Ammon's horn (tissue), 1 donor: ENCODE measurements around the gene OR5AN1.
"Not testable (repeated sequence)": the region's sequence is repeated elsewhere in the genome, so short reads cannot be mapped to it uniquely, and the experiment has no call there.

ENCODE experiments used
- DNase-seq: peaks from one replicate; pipeline ENCODE4 v3.0.0-alpha.2; 2016; ENCODE audit warnings: low spot score

OR5AN1 gene, protein sequence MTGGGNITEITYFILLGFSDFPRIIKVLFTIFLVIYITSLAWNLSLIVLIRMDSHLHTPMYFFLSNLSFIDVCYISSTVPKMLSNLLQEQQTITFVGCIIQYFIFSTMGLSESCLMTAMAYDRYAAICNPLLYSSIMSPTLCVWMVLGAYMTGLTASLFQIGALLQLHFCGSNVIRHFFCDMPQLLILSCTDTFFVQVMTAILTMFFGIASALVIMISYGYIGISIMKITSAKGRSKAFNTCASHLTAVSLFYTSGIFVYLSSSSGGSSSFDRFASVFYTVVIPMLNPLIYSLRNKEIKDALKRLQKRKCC

DNA sequence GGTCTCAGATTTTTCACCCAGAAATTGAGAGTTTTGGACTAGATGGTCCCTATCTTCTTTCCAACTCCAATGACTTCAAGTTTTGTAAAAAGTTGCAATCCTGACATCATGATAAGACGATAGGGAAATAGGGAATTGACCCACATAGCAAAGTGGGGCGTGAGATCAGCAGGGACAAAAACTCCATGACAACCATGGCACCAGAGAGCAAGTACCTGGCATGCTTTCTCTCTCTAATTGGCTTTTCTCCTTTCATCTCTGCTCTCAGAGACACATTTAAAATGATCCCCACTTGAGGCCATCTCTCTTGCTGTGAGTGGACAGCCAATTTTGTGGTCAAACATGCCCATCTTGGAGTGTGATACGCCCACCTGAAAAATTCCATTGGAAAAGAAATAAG, at the start of gene OR5AN1:
TSS of gene OR5AN1 (plus strand) at position 301 of the 400 bp plus-strand sequence. CDS start 5,564 bp downstream, outside the sequence.
- no peak for DNase-seq

DNA sequence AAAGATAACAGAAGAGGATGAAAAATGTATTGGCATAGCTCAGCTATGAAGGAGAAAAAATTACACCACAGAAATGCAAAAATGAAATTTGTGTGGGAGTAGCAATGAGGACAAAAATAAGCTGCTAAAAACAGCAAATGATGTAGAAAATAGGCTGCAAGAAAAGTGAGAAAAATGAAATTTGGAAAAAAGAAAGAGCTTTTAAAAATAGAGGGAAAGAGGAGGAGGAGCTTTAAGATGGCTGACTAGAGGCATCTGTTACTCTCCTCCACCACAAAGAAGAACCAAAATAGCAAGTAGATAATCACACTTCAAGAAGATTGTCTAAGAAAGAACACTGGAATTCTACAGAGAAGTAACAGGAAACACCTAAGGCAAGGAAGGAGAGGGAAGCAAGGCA, 23.7 kb upstream of the OR5AN1 start:
- no peak for DNase-seq

DNA sequence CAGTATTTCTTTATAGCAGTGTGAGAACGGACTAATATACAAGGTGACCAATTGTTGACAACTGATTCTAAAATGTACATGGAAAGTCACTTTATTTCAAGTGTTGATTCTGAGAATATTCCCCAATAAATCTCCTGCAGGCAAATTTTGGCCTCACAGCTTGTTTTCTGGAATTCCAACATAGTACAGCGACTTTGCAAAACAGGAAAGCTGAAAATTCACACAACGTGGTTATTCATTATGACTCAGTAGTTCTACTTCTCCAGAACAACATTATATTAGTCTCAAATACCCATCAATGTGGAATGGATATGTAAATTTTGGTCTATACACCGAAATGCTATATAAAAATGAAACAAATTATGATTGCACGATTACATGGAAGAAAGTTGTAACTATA, 22.5 kb upstream of the OR5AN1 start:
- no peak for DNase-seq

DNA sequence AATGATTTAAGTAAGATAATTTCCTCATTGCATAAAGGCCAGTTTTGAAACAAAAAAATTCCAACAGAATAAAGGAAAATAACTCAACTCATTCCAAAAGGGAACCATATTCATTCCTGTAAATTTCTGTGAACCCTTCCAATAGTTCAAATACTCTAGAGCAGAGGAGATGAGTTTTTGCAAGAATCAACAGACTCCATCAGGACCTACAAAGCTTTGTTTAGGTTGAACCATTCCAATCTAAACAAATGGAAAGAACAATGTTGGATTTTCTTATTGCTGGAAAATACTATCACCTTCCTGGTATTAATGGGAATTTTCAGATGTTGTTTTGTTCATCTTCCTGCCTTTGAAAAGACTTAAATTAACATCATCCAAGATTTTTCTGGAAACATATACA, 21.8 kb upstream of the OR5AN1 start:
- DNase-seq, result no peak

DNA sequence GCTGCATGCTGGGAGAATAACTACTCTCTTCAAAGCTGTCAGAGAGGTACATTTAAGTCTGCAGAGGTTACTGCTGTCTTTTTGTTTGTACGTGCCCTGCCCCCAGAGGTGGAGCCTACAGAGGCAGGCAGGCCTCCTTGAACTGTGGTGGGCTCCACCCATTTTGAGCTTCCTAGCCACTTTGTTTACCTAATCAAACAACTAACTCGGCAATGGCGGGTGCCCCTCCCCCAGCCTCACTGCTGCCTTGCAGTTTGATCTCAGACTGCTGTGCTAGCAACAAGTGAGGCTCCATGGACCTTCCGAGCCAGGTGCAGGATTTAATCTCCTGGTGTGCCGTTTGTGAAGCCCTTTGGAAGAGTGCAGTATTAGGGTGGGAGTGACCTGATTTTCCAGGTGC, 9.0 kb upstream of the OR5AN1 start:
- DNase-seq, result not testable (repeated sequence)

DNA sequence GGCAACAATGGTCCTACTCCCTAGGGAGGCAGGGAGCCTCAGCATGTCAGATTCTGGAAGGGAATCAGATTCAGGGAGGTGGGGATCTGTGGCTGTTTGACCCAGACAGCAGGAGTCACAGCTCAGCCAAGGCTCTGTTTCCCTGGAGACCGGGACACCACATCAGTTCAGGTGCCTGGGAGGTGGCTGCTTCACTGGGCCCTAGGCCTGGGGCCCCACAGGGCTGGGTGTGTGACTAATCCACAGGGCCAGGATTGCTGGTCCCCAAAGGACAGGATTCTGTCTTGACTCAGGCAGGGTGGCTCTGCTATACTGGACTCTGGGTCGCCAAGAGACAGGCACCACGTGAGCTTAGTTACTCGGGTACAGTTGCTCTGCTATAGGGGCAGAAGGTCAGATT, 3.5 kb upstream of the OR5AN1 start:
- DNase-seq, result no peak

DNA sequence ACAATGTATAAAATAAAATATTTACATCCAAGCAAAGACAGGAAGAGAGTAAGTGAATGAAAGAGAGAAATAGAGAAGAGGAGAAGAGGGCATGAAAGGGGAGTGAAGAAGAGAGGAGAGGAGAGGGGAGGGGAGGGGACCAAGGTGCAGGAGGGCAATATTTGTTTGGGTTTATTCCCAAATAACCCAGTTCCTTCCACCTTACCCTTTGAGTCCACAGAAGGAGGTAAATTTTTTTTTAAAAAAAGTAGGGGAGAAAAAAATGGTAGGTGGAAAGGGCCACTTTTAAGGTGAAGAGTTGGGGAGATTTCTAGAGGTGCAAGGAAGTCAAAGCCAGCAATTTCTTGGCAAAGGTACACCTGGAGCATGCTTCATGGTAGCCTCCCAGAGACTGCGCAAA, 2.1 kb upstream of the OR5AN1 start:
- DNase-seq, result no peak

DNA sequence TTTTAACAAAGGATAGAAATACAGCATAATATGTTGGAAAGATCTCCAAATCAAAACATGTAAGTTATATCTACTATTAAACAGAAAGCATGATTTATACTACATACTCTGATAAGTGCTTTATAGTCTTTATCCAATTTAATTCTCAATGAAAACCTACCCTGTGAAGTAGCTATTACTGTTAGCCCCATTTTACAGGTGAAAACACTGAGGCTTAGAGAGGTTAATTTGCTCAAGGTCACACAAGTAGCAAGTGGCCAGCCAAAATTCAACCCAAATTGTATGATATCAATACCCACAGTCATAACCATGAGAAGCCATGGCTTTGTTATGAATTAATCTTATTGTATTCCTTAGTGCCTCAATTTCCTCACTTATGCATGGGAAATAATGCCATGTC, 675 bp upstream of the OR5AN1 start:
- DNase-seq, result no peak

DNA sequence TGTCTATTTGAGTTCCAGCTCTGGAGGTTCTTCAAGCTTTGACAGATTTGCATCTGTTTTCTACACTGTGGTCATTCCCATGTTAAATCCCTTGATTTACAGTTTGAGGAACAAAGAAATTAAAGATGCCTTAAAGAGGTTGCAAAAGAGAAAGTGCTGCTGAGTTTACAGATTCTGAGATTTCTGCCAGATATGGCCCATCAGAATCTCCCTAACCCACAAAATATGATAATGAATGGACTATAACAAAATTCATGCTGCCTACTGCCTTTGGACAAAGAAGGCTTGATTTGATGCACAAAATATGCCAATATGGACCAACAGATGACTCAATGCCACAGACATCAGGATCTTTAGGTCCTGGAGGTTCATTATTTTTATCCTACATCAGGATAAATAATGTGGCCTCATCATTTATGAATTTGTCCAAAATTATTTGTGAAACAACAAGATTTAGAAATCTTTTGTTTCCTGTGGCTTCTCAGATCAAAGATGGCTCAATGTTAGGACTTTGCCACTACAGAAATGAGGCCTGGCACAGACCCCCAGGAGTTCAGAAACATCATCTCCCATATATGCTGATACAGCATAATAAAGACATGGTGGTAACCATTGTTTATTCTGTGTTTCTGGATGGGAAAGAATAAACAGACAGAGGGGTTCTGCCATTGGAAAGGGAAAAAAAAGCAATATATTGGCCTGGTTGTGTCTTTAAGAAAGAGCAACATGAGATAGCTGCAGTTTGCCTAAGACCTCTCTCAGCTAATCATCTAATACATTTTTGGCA, 6.7 kb downstream of the OR5AN1 start:
- DNase-seq, result no peak

DNA sequence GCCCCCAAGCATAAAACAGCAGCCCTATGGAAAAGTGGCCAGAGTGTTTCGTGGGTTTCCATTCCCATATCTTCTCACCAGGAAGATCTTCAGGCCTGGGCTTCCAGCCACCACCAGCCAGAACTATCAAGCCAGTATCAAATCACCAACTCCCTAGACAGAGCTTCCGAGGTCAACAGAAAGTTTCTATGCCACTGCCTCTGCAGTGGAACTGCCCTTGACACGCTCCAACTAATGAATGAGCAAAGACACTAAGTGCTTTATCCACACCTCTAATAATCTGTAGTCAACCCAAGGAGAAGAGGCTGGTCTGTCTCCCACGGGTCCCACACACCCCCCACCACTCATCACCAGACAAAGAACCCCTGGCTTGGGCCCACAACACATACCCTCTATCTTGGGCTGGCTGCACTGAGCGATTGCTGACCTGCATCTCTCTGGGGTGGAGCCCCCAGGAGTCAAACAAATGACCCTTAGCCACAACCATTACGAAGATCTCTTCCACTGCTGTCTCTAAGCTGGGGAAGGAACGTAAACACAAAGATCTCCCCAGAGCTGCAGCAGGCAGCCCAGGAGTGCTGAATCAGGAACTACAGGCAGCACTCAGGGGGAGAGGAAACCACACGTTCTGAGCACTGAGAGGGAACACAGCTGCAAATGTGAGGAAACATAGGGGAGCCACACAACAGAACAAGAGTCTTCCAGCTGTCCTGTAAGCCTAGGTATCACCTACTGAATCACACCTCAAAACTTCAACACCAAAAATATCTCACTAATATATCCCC, 9.7 kb downstream of the OR5AN1 start:
- DNase-seq, result peak; percentile 55

DNA sequence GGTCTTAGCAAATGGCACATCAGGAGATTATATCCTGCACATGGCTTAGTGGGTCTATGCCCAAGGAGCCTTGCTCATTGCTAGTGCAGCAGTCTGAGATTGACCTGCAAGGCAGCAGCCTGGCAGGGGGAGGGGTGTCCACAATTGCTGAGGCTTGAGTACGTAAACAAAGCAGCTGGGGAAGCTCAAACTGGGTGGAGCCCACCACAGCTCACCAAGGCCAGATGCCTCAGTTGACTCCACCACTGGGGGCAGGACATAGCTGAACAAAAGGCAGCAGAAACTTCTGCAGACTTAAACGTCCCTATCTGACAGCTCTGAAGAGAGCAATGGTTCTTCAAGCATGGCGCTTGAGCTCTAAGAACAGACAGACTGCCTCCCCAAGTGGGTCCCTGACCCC, 13.6 kb downstream of the OR5AN1 start:
- DNase-seq, result not testable (repeated sequence)

DNA sequence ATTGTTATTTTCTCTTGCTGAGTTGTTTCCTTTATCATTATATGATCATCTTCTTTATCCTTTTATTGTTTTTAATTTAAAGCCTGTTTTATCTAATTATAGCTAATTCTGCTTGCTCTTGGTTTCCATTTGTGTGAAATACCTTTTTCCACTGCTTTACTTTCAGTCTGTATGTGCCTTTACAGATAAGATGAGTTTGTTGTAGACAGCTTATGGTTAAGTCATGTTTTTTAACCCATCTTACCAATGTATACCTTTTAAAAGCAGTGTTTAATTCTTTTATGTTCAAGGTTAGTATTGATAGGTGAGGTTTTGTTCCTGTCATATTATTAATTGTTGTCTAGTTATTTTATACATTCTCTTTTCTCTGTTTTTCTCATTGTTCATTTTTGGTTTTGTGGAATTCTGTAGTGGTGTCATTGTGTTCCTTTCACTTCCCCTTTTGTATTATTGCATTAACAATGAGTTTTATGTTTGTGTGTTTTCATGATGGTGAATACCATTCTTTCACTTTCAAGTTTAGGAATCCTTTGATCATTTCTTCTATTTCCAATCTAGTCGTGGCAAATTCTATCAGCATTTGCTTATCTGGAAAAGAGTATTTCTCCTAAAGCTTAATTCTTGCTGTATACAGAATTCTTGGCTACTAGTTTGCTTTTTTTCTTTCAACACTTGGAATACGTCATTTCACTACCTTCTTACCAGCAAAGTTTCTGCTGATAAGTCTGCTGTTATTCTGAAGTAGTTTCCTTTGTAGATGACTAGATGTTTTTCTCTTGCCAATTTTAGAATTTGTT, 21.8 kb downstream of the OR5AN1 start:
- DNase-seq, result no peak

DNA sequence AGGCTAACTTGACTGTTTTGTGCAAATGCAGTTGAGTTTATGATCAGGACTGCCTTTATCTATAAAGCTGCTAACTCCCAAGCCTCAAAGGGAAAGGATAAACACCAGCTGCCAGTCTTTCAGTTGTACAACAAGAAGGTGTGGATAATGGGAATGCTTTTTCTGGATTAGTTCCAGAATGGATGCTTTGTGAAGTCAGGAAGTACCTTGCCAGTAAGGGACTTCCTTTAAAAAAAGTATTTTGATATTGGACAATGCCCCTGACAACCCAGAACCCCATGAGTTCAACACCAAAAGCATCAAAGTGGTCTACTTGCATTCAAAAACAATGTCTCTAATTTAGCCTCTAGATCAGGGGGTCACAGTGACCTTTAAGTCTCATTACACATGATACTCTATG, 35.5 kb downstream of the OR5AN1 start:
- DNase-seq, result no peak

DNA sequence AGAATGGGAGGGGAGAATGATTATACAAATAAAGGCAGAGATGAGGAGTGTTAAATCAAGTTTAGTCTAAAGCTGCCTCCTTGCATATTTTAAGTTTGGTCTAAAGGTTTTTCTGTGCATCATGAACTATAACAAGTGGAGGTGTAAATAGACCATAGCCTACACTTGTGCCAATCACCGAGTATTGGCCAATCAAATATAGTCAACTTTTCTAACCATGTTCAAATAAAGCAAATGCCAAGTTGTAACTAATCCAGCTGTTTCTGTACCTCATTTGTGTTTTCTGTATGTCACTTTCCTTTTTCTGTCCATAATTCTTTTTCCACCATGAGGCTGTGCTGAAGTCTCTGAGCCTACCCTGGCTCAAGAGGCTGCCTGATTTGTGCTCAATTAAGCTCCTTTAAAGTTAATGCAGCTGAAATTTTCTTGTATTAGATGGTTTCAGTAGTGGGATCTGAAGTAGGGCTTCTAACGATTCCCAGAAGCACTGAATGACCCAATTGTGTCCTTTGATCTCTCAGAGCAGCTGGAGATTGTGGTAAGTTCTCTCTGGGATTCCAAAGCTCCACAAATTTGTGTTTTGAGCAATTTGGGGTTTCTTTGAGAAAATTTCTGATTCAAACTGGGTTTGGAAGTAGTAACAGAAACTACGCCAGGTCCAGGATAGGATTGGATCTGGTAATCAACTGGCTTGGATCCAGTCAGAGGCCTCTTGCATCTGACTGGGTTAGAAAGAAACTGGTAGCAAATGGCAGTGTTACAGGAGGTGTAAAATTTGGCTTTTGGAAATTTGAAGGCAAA, 42.0 kb downstream of the OR5AN1 start:
- DNase-seq, result no peak

DNA sequence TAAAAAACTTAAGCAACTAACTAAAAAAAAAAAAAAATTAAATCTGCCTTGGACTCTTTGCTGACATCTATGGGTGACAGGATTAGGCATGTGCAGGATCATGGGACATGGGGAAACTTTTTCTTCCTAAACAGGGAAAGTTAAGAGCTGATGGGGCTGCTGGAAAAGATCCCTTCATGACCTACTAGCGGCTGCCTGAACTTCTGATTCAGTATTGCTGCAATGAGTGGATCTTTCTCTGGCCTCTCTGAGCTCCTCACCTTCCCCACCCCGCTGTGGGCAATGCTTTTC, 42.5 kb downstream of the OR5AN1 start:
- no peak for DNase-seq

DNA sequence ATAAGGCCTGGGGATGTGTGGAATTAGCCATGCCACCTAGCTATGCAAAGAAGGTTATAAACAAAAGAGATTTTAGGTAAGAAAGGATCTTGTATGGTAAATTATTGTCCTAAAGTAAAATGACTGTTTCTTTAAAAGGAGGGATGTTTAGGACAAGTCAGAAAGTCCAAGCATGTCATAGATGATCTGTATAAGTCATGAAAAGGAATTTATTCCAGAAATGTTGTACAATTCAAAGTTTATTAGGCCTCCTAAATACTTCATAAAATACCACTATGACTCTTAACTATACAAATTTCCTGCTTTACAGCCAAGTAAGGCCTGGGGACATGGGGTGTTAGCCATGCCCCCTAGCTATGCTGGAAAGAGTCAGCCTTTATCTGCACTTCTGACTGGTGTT, 44.9 kb downstream of the OR5AN1 start:
- no peak for DNase-seq

DNA sequence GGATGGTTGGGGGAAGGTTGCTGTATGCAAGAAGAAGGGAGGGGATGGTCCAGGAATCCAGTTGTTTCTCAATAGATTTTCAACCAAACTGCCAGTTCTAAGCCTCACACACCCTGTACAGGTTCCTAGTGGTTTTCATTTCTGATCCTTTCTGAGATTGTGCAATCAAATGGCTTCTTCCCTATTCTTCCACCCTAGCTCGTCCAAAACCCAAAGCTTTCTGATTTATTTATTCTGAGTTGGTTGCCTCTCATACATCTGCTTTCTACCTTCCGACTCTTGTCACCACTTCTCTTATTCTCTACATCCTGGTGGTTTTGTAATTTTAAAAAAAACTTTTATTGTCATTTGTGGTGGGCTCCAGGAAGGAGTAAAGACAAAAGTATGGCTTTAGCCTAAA, 55.0 kb downstream of the OR5AN1 start:
- DNase-seq, result no peak

DNA sequence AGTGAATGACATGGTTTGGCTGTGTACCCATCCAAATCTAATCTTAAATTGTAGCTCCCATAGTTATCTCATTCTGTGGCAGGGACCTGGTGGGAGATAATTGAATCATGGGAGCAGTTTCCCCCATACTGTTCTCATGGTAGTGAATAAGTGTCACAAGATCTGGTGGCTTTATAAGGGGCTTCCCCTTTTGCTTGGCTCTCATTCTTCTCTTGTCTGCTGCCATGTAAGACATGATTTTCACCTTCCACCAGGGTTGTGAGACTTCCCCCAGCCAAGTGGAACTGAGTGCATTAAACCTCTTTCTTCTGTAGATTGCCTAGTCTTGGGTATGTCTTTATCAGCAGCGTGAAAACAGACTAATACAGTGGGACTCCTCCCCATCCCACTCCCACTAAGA, 56.4 kb downstream of the OR5AN1 start:
- no peak for DNase-seq

DNA sequence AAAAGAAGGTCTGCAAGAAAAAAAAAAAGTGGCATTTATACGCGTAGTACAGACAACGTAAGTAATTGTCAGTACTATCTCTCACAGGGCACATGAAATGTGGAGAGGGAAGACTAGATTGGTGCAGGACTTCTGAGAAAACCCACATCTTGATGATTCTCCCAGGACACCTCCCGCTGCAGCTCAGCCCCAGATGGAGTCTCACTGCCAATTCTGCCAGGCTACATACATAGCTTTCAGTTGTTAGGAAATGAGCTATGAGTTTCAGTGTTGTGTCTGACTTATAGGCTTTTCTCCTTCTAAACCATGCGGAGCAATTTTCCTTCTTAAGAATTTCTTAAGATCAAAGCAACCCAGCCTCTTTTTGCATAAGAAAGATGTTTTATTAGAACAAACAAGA, 57.9 kb downstream of the OR5AN1 start:
- no peak for DNase-seq

DNA sequence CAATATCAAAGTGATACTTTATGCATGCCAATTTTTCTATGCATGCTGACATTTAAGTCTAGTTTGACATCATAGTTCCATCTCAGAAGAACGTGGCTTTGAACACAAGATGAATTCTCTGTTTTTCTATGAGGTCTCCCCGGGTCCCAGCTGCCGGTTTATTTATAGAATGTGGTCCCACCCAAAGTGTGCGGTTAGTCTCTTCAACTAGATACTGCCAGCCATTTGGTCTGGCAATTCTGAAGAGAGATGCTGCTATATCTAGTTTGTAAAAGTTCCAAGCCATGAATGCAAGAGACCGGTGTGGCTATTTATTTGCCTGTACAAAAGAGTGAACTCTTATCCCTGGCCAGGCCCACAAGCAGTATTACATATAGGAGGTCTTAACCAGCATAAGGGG, 58.3 kb downstream of the OR5AN1 start:
- no peak for DNase-seq

DNA sequence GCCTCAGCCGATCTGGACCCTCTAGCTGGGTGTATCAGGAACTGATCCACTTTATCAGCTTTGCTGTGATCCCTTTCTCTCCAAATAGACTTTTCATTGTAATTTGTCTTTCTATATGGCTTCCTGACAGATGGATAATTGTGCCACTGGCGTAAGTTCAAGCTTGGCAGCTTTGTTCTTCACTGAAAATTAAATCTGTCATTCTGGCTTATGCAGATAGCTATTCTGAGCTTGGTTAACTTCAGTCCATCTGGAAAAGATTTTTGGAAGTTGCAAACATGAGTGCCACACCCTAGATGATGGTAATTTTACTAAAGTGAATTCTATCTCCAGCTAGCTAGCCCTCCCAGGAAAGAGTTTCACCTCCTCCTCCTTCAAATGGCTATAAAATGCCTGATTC, 59.5 kb downstream of the OR5AN1 start:
- DNase-seq, result peak; percentile 28
